HG03457 (cell line): ENCODE data around the gene PTPRT.

ENCODE experiments used
- ATAC-seq: cut with Tn5 transposase; IDR thresholded peaks from one replicate; pipeline ENCODE4 v1.9.1; 2021; ENCODE audit warnings: moderate number of reproducible peaks; ENCODE audit not compliant: unreplicated experiment

PTPRT gene

GRCh38 chr20:42649748-42650147, 540.0 kb downstream of the PTPRT start:
- no peak for ATAC-seq

- ATAC-seq: no peak
These were observed 543.5 kb downstream of the PTPRT start for GRCh38 chr20:42646250-42646649.

GRCh38 chr20:42641886-42642285, 547.8 kb downstream of the PTPRT start:
- no peak for ATAC-seq

GRCh38 chr20:42639140-42639539, 550.6 kb downstream of the PTPRT start:
- no peak for ATAC-seq

- no peak for ATAC-seq
These were observed 553.9 kb downstream of the PTPRT start for GRCh38 chr20:42635699-42636411.

- no peak for ATAC-seq
These were observed 555.5 kb downstream of the PTPRT start for GRCh38 chr20:42634156-42634555.

- ATAC-seq: no peak
These were observed 561.0 kb downstream of the PTPRT start for GRCh38 chr20:42628683-42629082.

GRCh38 chr20:42613076-42613475, 576.6 kb downstream of the PTPRT start:
- ATAC-seq: no peak

GRCh38 chr20:42611889-42612837, 577.5 kb downstream of the PTPRT start:
- no peak for ATAC-seq

GRCh38 chr20:42611423-42611822, 578.3 kb downstream of the PTPRT start:
- ATAC-seq: no peak

- ATAC-seq: no peak
These were observed 579.6 kb downstream of the PTPRT start for GRCh38 chr20:42610070-42610469.

- no peak for ATAC-seq
These were observed 580.1 kb downstream of the PTPRT start for GRCh38 chr20:42609618-42610017.

GRCh38 chr20:42604998-42605956, 584.4 kb downstream of the PTPRT start:
- ATAC-seq: no peak

GRCh38 chr20:42603655-42604054, 586.1 kb downstream of the PTPRT start:
- no peak for ATAC-seq

GRCh38 chr20:42598581-42598980, 591.1 kb downstream of the PTPRT start:
- no peak for ATAC-seq

- ATAC-seq: no peak
These were observed 594.1 kb downstream of the PTPRT start for GRCh38 chr20:42595625-42596024.

- no peak for ATAC-seq
These were observed 595.0 kb downstream of the PTPRT start for GRCh38 chr20:42594659-42595058.

- no peak for ATAC-seq
These were observed 595.7 kb downstream of the PTPRT start for GRCh38 chr20:42594011-42594410.

GRCh38 chr20:42589976-42590639, 599.6 kb downstream of the PTPRT start:
- ATAC-seq: no peak

GRCh38 chr20:42588847-42589246, 600.9 kb downstream of the PTPRT start:
- no peak for ATAC-seq
